Astrocyte (in vitro differentiated cells and primary cell): ENCODE measurements around the gene MYH9. TPM values are rescaled to one million over a fixed set of nuclear protein-coding genes. Genes with fewer than 3 reads are reported as not detected.

Experiments used
- DNase-seq: peaks from one replicate; pipeline ENCODE4 v3.0.0-alpha.2; 2010; ENCODE audit warnings: low read depth
- FAIRE-seq: peaks from 2 replicates; lab custom pipeline; 2011; peaks lifted over from hg19 to GRCh38; lab: Jason Lieb, UNC
- H2AFZ ChIP-seq: 2 replicates; pipeline ENCODE4 v1.6.0; 2012; ENCODE audit warnings: low read depth, low read length, inconsistent platforms
- H3K27ac ChIP-seq: 2 replicates; pipeline ENCODE4 v1.5.1; 2011; ENCODE audit warnings: low read depth, low read length, inconsistent platforms
- H3K27me3 ChIP-seq: 2 replicates; pipeline ENCODE4 v1.6.0; 2011; ENCODE audit warnings: low read length, inconsistent platforms; ENCODE audit not compliant: insufficient read depth
- H3K36me3 ChIP-seq: 2 replicates; pipeline ENCODE4 v1.5.1; 2011; ENCODE audit warnings: low read length, inconsistent platforms; ENCODE audit not compliant: insufficient read depth
- H3K4me1 ChIP-seq: 2 replicates; pipeline ENCODE4 v1.5.1; 2011; ENCODE audit warnings: low read length, inconsistent platforms; ENCODE audit not compliant: insufficient read depth
- H3K4me2 ChIP-seq: 2 replicates; pipeline ENCODE4 v1.6.0; 2012; ENCODE audit warnings: low read length, inconsistent platforms
- H3K4me3 ChIP-seq: 2 replicates; pipeline ENCODE4 v1.5.1; 2011; ENCODE audit warnings: low read depth, mild to moderate bottlenecking, low read length, inconsistent platforms; ENCODE audit not compliant: insufficient read depth
- H3K79me2 ChIP-seq: 2 replicates; pipeline ENCODE4 v1.6.0; 2012; ENCODE audit warnings: mild to moderate bottlenecking, low read length, inconsistent platforms; ENCODE audit not compliant: insufficient read depth
- H3K9ac ChIP-seq: 2 replicates; pipeline ENCODE4 v1.6.0; 2012; ENCODE audit warnings: mild to moderate bottlenecking, low read length, inconsistent platforms
- H3K9me3 ChIP-seq: 2 replicates; pipeline ENCODE4 v1.5.1; 2012; ENCODE audit warnings: low read depth, mild to moderate bottlenecking, low read length, inconsistent platforms; ENCODE audit not compliant: insufficient read depth
- H4K20me1 ChIP-seq: 2 replicates; pipeline ENCODE4 v1.6.0; 2012; ENCODE audit warnings: low read length, inconsistent platforms; ENCODE audit not compliant: insufficient read depth
- H3K27ac Mint-ChIP-seq: one replicate; pipeline ENCODE4 v1.8.0; 2021; ENCODE audit warnings: mild to moderate bottlenecking, mixed read lengths; ENCODE audit not compliant: unreplicated experiment
- H3K27me3 Mint-ChIP-seq: one replicate; pipeline ENCODE4 v1.8.0; 2021; ENCODE audit warnings: low read depth, mixed read lengths; ENCODE audit not compliant: unreplicated experiment
- H3K36me3 Mint-ChIP-seq: one replicate; pipeline ENCODE4 v1.8.0; 2021; ENCODE audit warnings: low read depth, mixed read lengths; ENCODE audit not compliant: unreplicated experiment
- H3K4me1 Mint-ChIP-seq: one replicate; pipeline ENCODE4 v1.8.0; 2021; ENCODE audit warnings: low read depth, mixed read lengths; ENCODE audit not compliant: unreplicated experiment
- H3K4me3 Mint-ChIP-seq: one replicate; pipeline ENCODE4 v1.8.0; 2021; ENCODE audit warnings: mild to moderate bottlenecking, moderate library complexity, mixed read lengths; ENCODE audit not compliant: unreplicated experiment
- H3K9me3 Mint-ChIP-seq: one replicate; pipeline ENCODE4 v1.8.0; 2021; ENCODE audit warnings: mild to moderate bottlenecking, mixed read lengths; ENCODE audit not compliant: unreplicated experiment
- EZH2 ChIP-seq: IDR thresholded peaks from 2 replicates; pipeline ENCODE4 v1.6.1; 2012; ENCODE audit warnings: mild to moderate bottlenecking, low read length, inconsistent platforms; ENCODE audit not compliant: insufficient read depth
- total RNA-seq: library from RNA; stranded (reverse); gene quantifications from 2 replicates; pipeline ENCODE4 v1.2.1, GENCODE V29; 2021
- TF ChIP-seq, protein P1 (sequence below): IDR thresholded peaks from 2 replicates; pipeline ENCODE4 v1.5.1; 2011; ENCODE audit warnings: low read depth, mild to moderate bottlenecking, inconsistent platforms, low read length, moderate library complexity; ENCODE audit not compliant: insufficient read depth

MYH9 gene
- total RNA-seq, 1 donor from 2014 or later: 2,278 TPM

DNA sequence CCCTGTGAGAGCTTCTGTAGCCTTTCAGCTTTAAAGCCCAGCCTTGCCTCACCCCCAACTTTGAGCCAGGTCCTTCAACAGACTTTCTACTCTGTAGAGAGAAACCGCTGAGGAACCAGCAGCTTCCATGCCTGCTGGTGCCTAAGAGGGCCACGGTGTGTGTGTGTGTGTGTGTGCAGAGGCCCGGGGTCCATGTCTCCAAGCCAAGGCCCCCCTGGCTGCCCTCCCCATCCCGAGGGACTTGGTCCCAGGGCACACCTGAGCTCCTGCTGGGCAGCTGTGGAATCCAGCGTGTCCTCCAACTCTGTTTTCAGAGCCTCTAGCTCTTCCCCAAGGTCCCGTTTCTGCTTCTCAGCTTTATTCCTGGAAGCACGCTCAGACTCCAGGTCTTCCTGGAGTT, 92.5 kb downstream of the MYH9 start:
- Histone ChIP-seq H4K20me1 (peaks cover 88% of the 10 kb centered on the region), H3K4me2 (no peak overlapping the region), H3K4me1 (no peaks in the 10 kb centered on the region), H3K79me2 (peaks cover 83% of the 10 kb centered on the region), H3K4me3 (no peak overlapping the region), H2AFZ (no peak overlapping the region), H3K9me3 (no peaks in the 10 kb centered on the region), H3K27me3 (no peaks in the 10 kb centered on the region), H3K36me3 (peaks cover 83% of the 10 kb centered on the region), H3K27ac (no peak overlapping the region), H3K9ac (no peak overlapping the region)
- peaks cover 25% of the 10 kb centered on the region for H3K4me1 Mint-ChIP-seq
- FAIRE-seq (no peak), DNase-seq (no peak)
- TF ChIP-seq, protein P1, sequence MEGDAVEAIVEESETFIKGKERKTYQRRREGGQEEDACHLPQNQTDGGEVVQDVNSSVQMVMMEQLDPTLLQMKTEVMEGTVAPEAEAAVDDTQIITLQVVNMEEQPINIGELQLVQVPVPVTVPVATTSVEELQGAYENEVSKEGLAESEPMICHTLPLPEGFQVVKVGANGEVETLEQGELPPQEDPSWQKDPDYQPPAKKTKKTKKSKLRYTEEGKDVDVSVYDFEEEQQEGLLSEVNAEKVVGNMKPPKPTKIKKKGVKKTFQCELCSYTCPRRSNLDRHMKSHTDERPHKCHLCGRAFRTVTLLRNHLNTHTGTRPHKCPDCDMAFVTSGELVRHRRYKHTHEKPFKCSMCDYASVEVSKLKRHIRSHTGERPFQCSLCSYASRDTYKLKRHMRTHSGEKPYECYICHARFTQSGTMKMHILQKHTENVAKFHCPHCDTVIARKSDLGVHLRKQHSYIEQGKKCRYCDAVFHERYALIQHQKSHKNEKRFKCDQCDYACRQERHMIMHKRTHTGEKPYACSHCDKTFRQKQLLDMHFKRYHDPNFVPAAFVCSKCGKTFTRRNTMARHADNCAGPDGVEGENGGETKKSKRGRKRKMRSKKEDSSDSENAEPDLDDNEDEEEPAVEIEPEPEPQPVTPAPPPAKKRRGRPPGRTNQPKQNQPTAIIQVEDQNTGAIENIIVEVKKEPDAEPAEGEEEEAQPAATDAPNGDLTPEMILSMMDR: no peak
- TF ChIP-seq EZH2: no peak
- H3K9me3 Mint-ChIP-seq: no peaks in the 10 kb centered on the region
- H3K36me3 Mint-ChIP-seq: peaks cover 26% of the 10 kb centered on the region
- H3K27ac Mint-ChIP-seq: peak overlapping the region; percentile 67
- no peak overlapping the region for H3K4me3 Mint-ChIP-seq
- no peaks in the 10 kb centered on the region for H3K27me3 Mint-ChIP-seq

DNA sequence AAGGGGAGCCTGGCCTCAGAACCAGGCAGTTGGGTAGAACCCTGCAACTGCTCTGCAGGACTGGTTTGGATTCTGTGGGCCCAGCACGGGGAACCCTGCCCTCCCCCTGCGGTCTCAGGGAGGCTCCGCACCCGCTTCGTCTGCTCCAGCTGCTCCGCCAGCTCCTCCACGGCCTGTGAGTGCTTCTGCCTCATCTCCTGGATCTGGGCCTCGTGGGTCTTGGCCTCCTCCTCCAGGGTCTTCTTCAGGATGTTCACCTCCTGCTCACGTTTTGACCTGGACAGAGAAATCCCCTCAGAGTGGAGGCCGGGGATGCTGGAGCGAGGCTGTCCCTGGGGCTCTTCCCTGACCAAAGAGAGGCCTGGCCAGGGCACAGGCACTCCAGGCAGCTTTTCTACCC, 93.0 kb downstream of the MYH9 start:
- H3K4me3 Mint-ChIP-seq: no peak overlapping the region
- H3K27ac ChIP-seq: no peak overlapping the region
- H2AFZ ChIP-seq: no peak overlapping the region
- peaks cover 79% of the 10 kb centered on the region for H3K36me3 ChIP-seq
- H3K27me3 Mint-ChIP-seq: no peaks in the 10 kb centered on the region
- peaks cover 87% of the 10 kb centered on the region for H4K20me1 ChIP-seq
- TF ChIP-seq EZH2: no peak
- H3K9me3 ChIP-seq: no peaks in the 10 kb centered on the region
- H3K4me2 ChIP-seq: no peak overlapping the region
- DNase-seq: no peak
- H3K27ac Mint-ChIP-seq: peak overlapping the region; percentile 67
- FAIRE-seq: no peak
- H3K4me1 ChIP-seq: no peaks in the 10 kb centered on the region
- no peaks in the 10 kb centered on the region for H3K9me3 Mint-ChIP-seq
- no peak overlapping the region for H3K4me3 ChIP-seq
- H3K9ac ChIP-seq: no peak overlapping the region
- H3K27me3 ChIP-seq: no peaks in the 10 kb centered on the region
- H3K4me1 Mint-ChIP-seq: peaks cover 28% of the 10 kb centered on the region
- H3K36me3 Mint-ChIP-seq: peaks cover 28% of the 10 kb centered on the region
- H3K79me2 ChIP-seq: peaks cover 81% of the 10 kb centered on the region

DNA sequence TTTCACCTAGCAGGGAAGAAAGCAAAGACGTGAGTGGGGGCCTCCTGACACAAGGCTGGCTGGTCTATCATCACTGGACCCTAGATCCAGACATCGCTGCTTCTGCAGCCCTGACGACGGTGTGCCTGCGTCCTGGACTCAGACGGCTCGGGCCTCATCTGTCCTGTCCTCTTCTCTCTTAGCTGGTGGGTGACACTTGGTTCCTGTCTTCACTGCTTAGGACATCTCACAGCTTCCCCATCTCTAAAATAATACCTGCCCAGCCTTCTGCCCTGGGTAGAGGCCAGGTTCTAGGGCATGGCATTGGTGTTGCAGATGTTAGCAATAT, 93.5 kb downstream of the MYH9 start:
- Mint-ChIP-seq H3K27ac (peak overlapping the region; percentile 49), H3K27me3 (no peaks in the 10 kb centered on the region), H3K9me3 (no peaks in the 10 kb centered on the region), H3K4me3 (no peak overlapping the region), H3K4me1 (peaks cover 31% of the 10 kb centered on the region), H3K36me3 (peaks cover 30% of the 10 kb centered on the region)
- no peak overlapping the region for H3K9ac ChIP-seq
- H3K79me2 ChIP-seq: peaks cover 81% of the 10 kb centered on the region
- H3K4me2 ChIP-seq: no peak overlapping the region
- H3K9me3 ChIP-seq: no peaks in the 10 kb centered on the region
- DNase-seq: no peak
- H2AFZ ChIP-seq: no peak overlapping the region
- no peak overlapping the region for H3K4me3 ChIP-seq
- no peak for FAIRE-seq
- H3K27me3 ChIP-seq: no peaks in the 10 kb centered on the region
- TF ChIP-seq EZH2: no peak
- TF ChIP-seq, protein P1: no peak
- H4K20me1 ChIP-seq: peaks cover 87% of the 10 kb centered on the region
- H3K36me3 ChIP-seq: peaks cover 79% of the 10 kb centered on the region
- no peaks in the 10 kb centered on the region for H3K4me1 ChIP-seq
- no peak overlapping the region for H3K27ac ChIP-seq
